ENCODE data around the gene CILP.

Gene CILP

DNA sequence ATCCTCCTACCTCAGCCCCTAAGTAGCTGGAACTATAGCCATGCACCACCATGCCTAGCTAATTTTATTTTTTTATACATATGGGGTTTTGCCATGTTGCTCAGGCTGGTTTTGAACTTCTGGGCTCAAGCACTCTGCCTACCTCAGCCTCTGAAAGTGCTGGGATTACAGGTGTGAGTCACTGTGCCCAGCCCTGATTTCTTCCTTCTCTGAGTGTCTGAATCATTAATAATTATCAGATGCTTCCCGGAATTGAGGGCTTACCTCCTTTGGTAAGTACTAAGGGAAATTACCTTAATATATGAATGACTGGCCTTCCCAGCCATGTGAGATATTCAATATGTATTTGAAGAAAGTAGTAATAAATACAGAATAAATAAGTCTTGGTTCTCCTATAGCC is 33.4 kb downstream of the CILP start:
- TF ChIP-seq, protein P1, sequence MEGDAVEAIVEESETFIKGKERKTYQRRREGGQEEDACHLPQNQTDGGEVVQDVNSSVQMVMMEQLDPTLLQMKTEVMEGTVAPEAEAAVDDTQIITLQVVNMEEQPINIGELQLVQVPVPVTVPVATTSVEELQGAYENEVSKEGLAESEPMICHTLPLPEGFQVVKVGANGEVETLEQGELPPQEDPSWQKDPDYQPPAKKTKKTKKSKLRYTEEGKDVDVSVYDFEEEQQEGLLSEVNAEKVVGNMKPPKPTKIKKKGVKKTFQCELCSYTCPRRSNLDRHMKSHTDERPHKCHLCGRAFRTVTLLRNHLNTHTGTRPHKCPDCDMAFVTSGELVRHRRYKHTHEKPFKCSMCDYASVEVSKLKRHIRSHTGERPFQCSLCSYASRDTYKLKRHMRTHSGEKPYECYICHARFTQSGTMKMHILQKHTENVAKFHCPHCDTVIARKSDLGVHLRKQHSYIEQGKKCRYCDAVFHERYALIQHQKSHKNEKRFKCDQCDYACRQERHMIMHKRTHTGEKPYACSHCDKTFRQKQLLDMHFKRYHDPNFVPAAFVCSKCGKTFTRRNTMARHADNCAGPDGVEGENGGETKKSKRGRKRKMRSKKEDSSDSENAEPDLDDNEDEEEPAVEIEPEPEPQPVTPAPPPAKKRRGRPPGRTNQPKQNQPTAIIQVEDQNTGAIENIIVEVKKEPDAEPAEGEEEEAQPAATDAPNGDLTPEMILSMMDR (IDR thresholded peaks at IDR 0.05; ENCODE audit: low read depth, low read length): no peak
- DNase-seq (ENCODE audit: extremely low read depth, low read depth): no peak

DNA sequence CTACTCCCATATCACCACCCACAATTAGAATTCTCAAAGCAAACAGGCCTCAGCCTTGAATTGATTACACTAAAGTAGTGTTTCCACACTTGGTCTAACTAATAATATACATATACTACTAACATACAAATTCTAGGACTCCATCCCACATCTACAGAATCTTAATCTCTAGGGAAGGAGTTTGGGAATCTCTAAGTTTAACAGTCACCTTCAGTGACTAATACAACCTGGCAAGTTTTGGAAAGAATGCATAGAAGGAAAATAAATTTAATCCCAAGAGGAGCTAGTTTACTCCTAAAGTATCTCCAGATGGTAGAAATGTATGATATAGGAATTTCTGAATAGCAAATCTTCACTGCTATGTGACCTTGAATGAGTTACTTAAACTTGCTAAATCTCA is 35.2 kb downstream of the CILP start:
- DNase-seq (ENCODE audit: extremely low read depth, low read depth): no peak
- TF ChIP-seq, protein P1 (IDR thresholded peaks at IDR 0.05; ENCODE audit: low read depth, low read length): no peak

- TF ChIP-seq, protein P1 (IDR thresholded peaks at IDR 0.05; ENCODE audit: low read depth, low read length): no peak
Observed at GRCh38 chr15:65175511-65175910, 35.8 kb downstream of the CILP start.

DNA sequence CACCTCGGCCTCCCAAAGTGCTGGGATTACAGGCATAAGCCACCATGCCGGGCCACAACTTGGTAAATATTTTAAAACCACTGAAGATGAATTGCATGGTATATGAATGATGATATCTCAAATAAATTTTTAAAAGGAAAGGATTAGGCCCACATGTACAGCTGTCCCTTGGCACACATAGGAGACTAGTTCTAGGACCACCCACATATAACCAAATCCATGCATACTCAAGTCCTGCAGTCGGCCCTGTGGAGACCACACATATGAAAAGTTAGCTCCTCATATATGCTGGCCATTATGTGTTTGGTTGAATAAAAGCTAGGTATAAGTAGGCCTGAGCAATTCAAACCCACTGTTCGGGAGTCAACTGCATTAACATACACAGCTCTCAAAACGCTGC is 36.8 kb downstream of the CILP start:
- TF ChIP-seq, protein P1 (IDR thresholded peaks at IDR 0.05; ENCODE audit: low read depth, low read length): no peak
- no peak for DNase-seq (ENCODE audit: extremely low read depth, low read depth)

More at GRCh38 chr15:65175511-65175910, 35.8 kb downstream of the CILP start:
- DNase-seq (ENCODE audit: extremely low read depth, low read depth): no peak

DNA sequence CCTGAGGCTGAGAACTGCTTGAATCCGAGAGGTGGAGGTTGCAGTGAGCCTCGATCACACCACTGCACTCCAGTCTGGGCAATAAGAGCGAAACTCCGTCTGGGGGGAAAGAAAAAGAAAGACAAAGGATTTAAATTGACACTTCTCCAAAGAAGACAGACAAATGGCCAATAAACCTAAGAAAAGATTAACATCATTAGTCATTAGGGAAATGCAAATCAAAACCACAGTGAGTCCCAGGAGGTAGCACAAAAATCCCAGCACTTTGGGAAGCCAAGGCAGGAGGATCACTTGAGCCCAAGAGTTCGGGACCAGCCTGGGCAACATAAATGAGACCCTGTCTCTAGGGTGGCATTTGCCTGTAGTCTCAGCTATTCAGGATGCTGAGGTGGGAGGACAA is 38.7 kb downstream of the CILP start:
- DNase-seq (ENCODE audit: extremely low read depth, low read depth): no peak
- TF ChIP-seq, protein P1 (IDR thresholded peaks at IDR 0.05; ENCODE audit: low read depth, low read length): no peak

GRCh38 chr15:65171428-65171827 is 39.8 kb downstream of the CILP start:
- TF ChIP-seq, protein P1 (IDR thresholded peaks at IDR 0.05; ENCODE audit: low read depth, low read length): no peak
- no peak for DNase-seq (ENCODE audit: extremely low read depth, low read depth)

DNA sequence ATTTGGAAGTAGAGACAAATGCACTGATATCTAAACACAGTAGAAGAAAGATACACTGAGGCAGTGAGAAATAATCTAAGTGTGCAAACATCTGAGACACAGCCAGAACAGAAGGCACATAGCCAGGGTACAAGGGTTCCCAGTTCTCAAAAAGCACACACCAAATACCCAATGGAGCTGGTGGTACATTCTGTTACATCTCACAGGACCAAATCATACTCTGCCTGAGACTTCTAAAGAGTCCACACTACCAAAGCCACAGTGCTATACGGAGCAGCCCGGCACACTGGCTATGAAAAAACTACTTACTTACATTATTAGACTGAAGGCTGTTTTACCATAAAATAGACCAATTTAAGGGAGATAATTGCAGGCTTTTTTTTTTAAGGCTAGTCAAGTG is 45.4 kb downstream of the CILP start:
- TF ChIP-seq, protein P1 (IDR thresholded peaks at IDR 0.05; ENCODE audit: low read depth, low read length): no peak
- no peak for DNase-seq (ENCODE audit: extremely low read depth, low read depth)

Measured in AG09319 (cell line).